Astrocyte (in vitro differentiated cells and primary cell): ENCODE data around the gene FBXL4. TPM values are rescaled to one million over a fixed set of nuclear protein-coding genes. Genes with fewer than 3 reads are reported as not detected.

Experiments
- DNase-seq: peaks from one replicate; pipeline ENCODE4 v3.0.0-alpha.2; 2010; ENCODE audit warnings: low read depth
- FAIRE-seq: peaks from 2 replicates; lab custom pipeline; 2011; peaks lifted over from hg19 to GRCh38; lab: Jason Lieb, UNC
- H2AFZ ChIP-seq: 2 replicates; pipeline ENCODE4 v1.6.0; 2012; ENCODE audit warnings: low read depth, low read length, inconsistent platforms
- H3K27ac ChIP-seq: 2 replicates; pipeline ENCODE4 v1.5.1; 2011; ENCODE audit warnings: low read depth, low read length, inconsistent platforms
- H3K27me3 ChIP-seq: 2 replicates; pipeline ENCODE4 v1.6.0; 2011; ENCODE audit warnings: low read length, inconsistent platforms; ENCODE audit not compliant: insufficient read depth
- H3K36me3 ChIP-seq: 2 replicates; pipeline ENCODE4 v1.5.1; 2011; ENCODE audit warnings: low read length, inconsistent platforms; ENCODE audit not compliant: insufficient read depth
- H3K4me1 ChIP-seq: 2 replicates; pipeline ENCODE4 v1.5.1; 2011; ENCODE audit warnings: low read length, inconsistent platforms; ENCODE audit not compliant: insufficient read depth
- H3K4me2 ChIP-seq: 2 replicates; pipeline ENCODE4 v1.6.0; 2012; ENCODE audit warnings: low read length, inconsistent platforms
- H3K4me3 ChIP-seq: 2 replicates; pipeline ENCODE4 v1.5.1; 2011; ENCODE audit warnings: low read depth, mild to moderate bottlenecking, low read length, inconsistent platforms; ENCODE audit not compliant: insufficient read depth
- H3K79me2 ChIP-seq: 2 replicates; pipeline ENCODE4 v1.6.0; 2012; ENCODE audit warnings: mild to moderate bottlenecking, low read length, inconsistent platforms; ENCODE audit not compliant: insufficient read depth
- H3K9ac ChIP-seq: 2 replicates; pipeline ENCODE4 v1.6.0; 2012; ENCODE audit warnings: mild to moderate bottlenecking, low read length, inconsistent platforms
- H3K9me3 ChIP-seq: 2 replicates; pipeline ENCODE4 v1.5.1; 2012; ENCODE audit warnings: low read depth, mild to moderate bottlenecking, low read length, inconsistent platforms; ENCODE audit not compliant: insufficient read depth
- H4K20me1 ChIP-seq: 2 replicates; pipeline ENCODE4 v1.6.0; 2012; ENCODE audit warnings: low read length, inconsistent platforms; ENCODE audit not compliant: insufficient read depth
- H3K27ac Mint-ChIP-seq: one replicate; pipeline ENCODE4 v1.8.0; 2021; ENCODE audit warnings: mild to moderate bottlenecking, mixed read lengths; ENCODE audit not compliant: unreplicated experiment
- H3K27me3 Mint-ChIP-seq: one replicate; pipeline ENCODE4 v1.8.0; 2021; ENCODE audit warnings: low read depth, mixed read lengths; ENCODE audit not compliant: unreplicated experiment
- H3K36me3 Mint-ChIP-seq: one replicate; pipeline ENCODE4 v1.8.0; 2021; ENCODE audit warnings: low read depth, mixed read lengths; ENCODE audit not compliant: unreplicated experiment
- H3K4me1 Mint-ChIP-seq: one replicate; pipeline ENCODE4 v1.8.0; 2021; ENCODE audit warnings: low read depth, mixed read lengths; ENCODE audit not compliant: unreplicated experiment
- H3K4me3 Mint-ChIP-seq: one replicate; pipeline ENCODE4 v1.8.0; 2021; ENCODE audit warnings: mild to moderate bottlenecking, moderate library complexity, mixed read lengths; ENCODE audit not compliant: unreplicated experiment
- H3K9me3 Mint-ChIP-seq: one replicate; pipeline ENCODE4 v1.8.0; 2021; ENCODE audit warnings: mild to moderate bottlenecking, mixed read lengths; ENCODE audit not compliant: unreplicated experiment
- CTCF ChIP-seq: IDR thresholded peaks from 2 replicates; pipeline ENCODE4 v1.5.1; 2011; ENCODE audit warnings: low read depth, mild to moderate bottlenecking, inconsistent platforms, low read length, moderate library complexity; ENCODE audit not compliant: insufficient read depth
- EZH2 ChIP-seq: IDR thresholded peaks from 2 replicates; pipeline ENCODE4 v1.6.1; 2012; ENCODE audit warnings: mild to moderate bottlenecking, low read length, inconsistent platforms; ENCODE audit not compliant: insufficient read depth
- total RNA-seq: library from RNA; stranded (reverse); gene quantifications from 2 replicates; pipeline ENCODE4 v1.2.1, GENCODE V29; 2021

The FBXL4 gene
- total RNA-seq, 1 donor from 2014 or later = 16.1 TPM

GRCh38 chr6:98981473-98981872, 33.7 kb upstream of the FBXL4 start:
- Histone ChIP-seq H3K9ac (no peak overlapping the region), H3K4me3 (no peak overlapping the region), H3K27ac (no peak overlapping the region), H3K27me3 (no peaks in the 10 kb centered on the region), H3K79me2 (no peaks in the 10 kb centered on the region), H3K4me1 (no peaks in the 10 kb centered on the region), H2AFZ (no peak overlapping the region), H3K9me3 (no peaks in the 10 kb centered on the region), H3K36me3 (no peaks in the 10 kb centered on the region), H3K4me2 (no peak overlapping the region), H4K20me1 (no peaks in the 10 kb centered on the region)
- Mint-ChIP-seq H3K36me3 (no peaks in the 10 kb centered on the region), H3K4me1 (no peaks in the 10 kb centered on the region), H3K9me3 (no peaks in the 10 kb centered on the region), H3K4me3 (no peak overlapping the region), H3K27me3 (peaks cover 3% of the 10 kb centered on the region), H3K27ac (no peak overlapping the region)
- no peak for FAIRE-seq
- TF ChIP-seq EZH2 (no peak), CTCF (no peak)
- no peak for DNase-seq

- H3K9ac ChIP-seq = no peak overlapping the region
- no peaks in the 10 kb centered on the region for H3K9me3 ChIP-seq
- DNase-seq (no peak), FAIRE-seq (no peak)
- Mint-ChIP-seq H3K4me1 (no peaks in the 10 kb centered on the region), H3K4me3 (no peak overlapping the region), H3K27me3 (peaks cover 2% of the 10 kb centered on the region), H3K27ac (no peak overlapping the region), H3K9me3 (no peaks in the 10 kb centered on the region), H3K36me3 (no peaks in the 10 kb centered on the region)
- no peaks in the 10 kb centered on the region for H3K36me3 ChIP-seq
- no peak overlapping the region for H2AFZ ChIP-seq
- H3K79me2 ChIP-seq = no peaks in the 10 kb centered on the region
- H3K4me3 ChIP-seq = no peak overlapping the region
- H3K27me3 ChIP-seq = no peaks in the 10 kb centered on the region
- H4K20me1 ChIP-seq = no peaks in the 10 kb centered on the region
- no peak overlapping the region for H3K27ac ChIP-seq
- no peak for TF ChIP-seq EZH2
- TF ChIP-seq CTCF = no peak
- H3K4me2 ChIP-seq = no peak overlapping the region
- H3K4me1 ChIP-seq = no peaks in the 10 kb centered on the region
Measured at GRCh38 chr6:98980819-98981218, 33.1 kb upstream of the FBXL4 start.

GRCh38 chr6:98977671-98978292, 30.0 kb upstream of the FBXL4 start:
- Histone ChIP-seq H3K4me2 (no peak overlapping the region), H3K79me2 (no peaks in the 10 kb centered on the region), H3K4me1 (no peaks in the 10 kb centered on the region), H3K4me3 (no peak overlapping the region), H2AFZ (no peak overlapping the region), H3K27me3 (no peaks in the 10 kb centered on the region), H3K36me3 (no peaks in the 10 kb centered on the region), H4K20me1 (no peaks in the 10 kb centered on the region), H3K9me3 (no peaks in the 10 kb centered on the region), H3K9ac (no peak overlapping the region), H3K27ac (no peak overlapping the region)
- H3K36me3 Mint-ChIP-seq = no peaks in the 10 kb centered on the region
- TF ChIP-seq EZH2 (no peak), CTCF (no peak)
- H3K27ac Mint-ChIP-seq = no peak overlapping the region
- DNase-seq = no peak
- H3K27me3 Mint-ChIP-seq = peaks cover 2% of the 10 kb centered on the region
- FAIRE-seq = no peak
- no peak overlapping the region for H3K4me3 Mint-ChIP-seq
- no peaks in the 10 kb centered on the region for H3K9me3 Mint-ChIP-seq
- no peaks in the 10 kb centered on the region for H3K4me1 Mint-ChIP-seq
